Activated CD4-positive, alpha-beta T cell treated with anti-CD3 and anti-CD28 coated beads, Interleukin-2, Interleukin-6, amounts not matched to agents 100 ng/mL and 50 ng/mL, durations not matched to agents 16 hours and 8 hours (primary cell): ENCODE data around the gene DAG1.
A peak's percentile ranks its signal among the peaks of the same experiment; 100 is the strongest.

Source experiments
- DNase-seq: peaks from one replicate; pipeline ENCODE4 v3.0.0-alpha.2; 2020

The DAG1 gene

GRCh38 chr3:49518441-49518840, 48.4 kb downstream of the DAG1 start:
- DNase-seq: no peak

GRCh38 chr3:49519296-49519695, 49.2 kb downstream of the DAG1 start:
- no peak for DNase-seq

- DNase-seq: no peak
These were observed 49.9 kb downstream of the DAG1 start for GRCh38 chr3:49519916-49520385.

GRCh38 chr3:49523756-49524747, 54.0 kb downstream of the DAG1 start:
- no peak for DNase-seq

- DNase-seq: peak; percentile 32
These were observed 59.5 kb downstream of the DAG1 start for GRCh38 chr3:49529567-49529966.

GRCh38 chr3:49530231-49530630, 60.2 kb downstream of the DAG1 start:
- no peak for DNase-seq

GRCh38 chr3:49530701-49531100, 60.6 kb downstream of the DAG1 start:
- no peak for DNase-seq

GRCh38 chr3:49531218-49531617, 61.2 kb downstream of the DAG1 start:
- DNase-seq: no peak

- DNase-seq: no peak
These were observed 61.6 kb downstream of the DAG1 start for GRCh38 chr3:49531715-49532114.

- DNase-seq: no peak
These were observed 63.0 kb downstream of the DAG1 start for GRCh38 chr3:49533031-49533430.

- no peak for DNase-seq
These were observed 63.9 kb downstream of the DAG1 start for GRCh38 chr3:49533786-49534519.

GRCh38 chr3:49534581-49535441, 64.7 kb downstream of the DAG1 start:
- no peak for DNase-seq

- DNase-seq: no peak
These were observed 66.2 kb downstream of the DAG1 start for GRCh38 chr3:49535971-49536874.

- DNase-seq: no peak
These were observed 66.9 kb downstream of the DAG1 start for GRCh38 chr3:49536875-49537533.

GRCh38 chr3:49539659-49540560, 69.8 kb downstream of the DAG1 start:
- peak; percentile 92 for DNase-seq

- DNase-seq: no peak
These were observed 82.0 kb downstream of the DAG1 start for GRCh38 chr3:49552087-49552486.

GRCh38 chr3:49553324-49553691, 83.2 kb downstream of the DAG1 start:
- no peak for DNase-seq

- DNase-seq: peak; percentile 96
These were observed 83.9 kb downstream of the DAG1 start, which contains the start of gene BSN for GRCh38 chr3:49553692-49554632. TSS of gene BSN (plus strand) at chr3:49554477. CDS start at chr3:49554603, 126 bp downstream.
